Vagina (tissue), 2 donors: Measurements from ENCODE around the gene CRP. TPM values are rescaled to one million over a fixed set of nuclear protein-coding genes. Genes with fewer than 3 reads are reported as not detected.

Source experiments
- DNase-seq, 2 donors: peaks; one replicate each; pipeline ENCODE4 v3.0.0-alpha.2; 2017; ENCODE audit errors: extremely low spot score in 2 of 2
- H3K27ac ChIP-seq: fragments of 200-600 bp; sonication (generic); one replicate; pipeline ENCODE4 v1.5.1; 2019
- H3K27me3 ChIP-seq: fragments of 200-600 bp; sonication (generic); one replicate; pipeline ENCODE4 v1.5.1; 2019
- H3K36me3 ChIP-seq, 2 donors: fragments of 200-600 bp; sonication (generic); one replicate each; pipeline ENCODE4 v1.5.1; 2017 to 2019
- H3K4me1 ChIP-seq: fragments of 200-600 bp; sonication (generic); one replicate; pipeline ENCODE4 v1.5.1; 2019
- H3K4me3 ChIP-seq, 2 donors: fragments of 200-600 bp; sonication (generic); 1 replicate in 1 of 2; 2 replicates in 1 of 2; pipeline ENCODE4 v1.5.1; 2016 to 2019
- H3K9me3 ChIP-seq: fragments of 200-600 bp; sonication (generic); one replicate; pipeline ENCODE4 v1.5.1; 2019
- CTCF ChIP-seq, 3 experiments: fragments of 450-650 bp in 2 of 3; fragments of 200-600 bp in 1 of 3; sonication (generic) in 1 of 3; IDR thresholded peaks; one replicate each; pipeline ENCODE4 v1.5.1; 2017 to 2019; ENCODE audit warnings: antibody characterized with exemption in 3 of 3, mild to moderate bottlenecking in 2 of 3, moderate library complexity in 2 of 3
- POLR2A ChIP-seq, 2 donors: fragments of 450-650 bp; IDR thresholded peaks; one replicate each; pipeline ENCODE4 v1.6.1; 2017; ENCODE audit warnings: antibody characterized with exemption in 2 of 2, mild to moderate bottlenecking in 2 of 2, moderate library complexity in 2 of 2
- POLR2AphosphoS5 ChIP-seq, 2 donors: sonication (generic); formaldehyde crosslinking; IDR thresholded peaks; one replicate each; pipeline ENCODE4 v1.9.0; 2017; ENCODE audit warnings: antibody characterized with exemption in 2 of 2, mild to moderate bottlenecking in 2 of 2, low read depth in 1 of 2; ENCODE audit not compliant: insufficient read depth in 1 of 2
- intact Hi-C: fragments of 100-400 bp; cut with DNase I; formaldehyde crosslinking; loops from one replicate; pipeline ENCODE4 v1.15.1; 2023
- total RNA-seq: library from RNA; depleted of rRNA; stranded (reverse); fragments of >200 nt; gene quantifications from one replicate; pipeline ENCODE4 v1.2.3, GENCODE V29; 2016

CRP gene
- not detected for total RNA-seq

- no peaks in the 10 kb centered on the region for H3K27me3 ChIP-seq
- no peaks in the 10 kb centered on the region for H3K9me3 ChIP-seq
- H3K4me3 ChIP-seq, result no peak within 1 kb of the TSS
- H3K4me1 ChIP-seq, result no peaks in the 10 kb centered on the region
- no peak for DNase-seq
- H3K27ac ChIP-seq, result no peak within 1 kb of the TSS
- intact Hi-C loops, result no loop called here
- H3K36me3 ChIP-seq, result no peaks in the 10 kb centered on the region
- TF ChIP-seq CTCF (IDR thresholded peaks at IDR 0.05) (no peak), POLR2A (IDR thresholded peaks at IDR 0.05) (no peak), POLR2AphosphoS5 (IDR thresholded peaks at IDR 0.05; ENCODE audit: insufficient read depth in 1 of 2, low read depth in 1 of 2) (no peak)
Measured at GRCh38 chr1:159714529-159714928, at the start of gene CRP. Gene CRP, minus strand, starts transcription at chr1:159714589. Its CDS starts 104 bp downstream, at chr1:159714485.

GRCh38 chr1:159763686-159764085, 49.3 kb upstream of the CRP start:
- intact Hi-C loops, result no loop called here
- no peak for TF ChIP-seq POLR2AphosphoS5 (IDR thresholded peaks at IDR 0.05; ENCODE audit: insufficient read depth in 1 of 2, low read depth in 1 of 2)
- TF ChIP-seq CTCF (IDR thresholded peaks at IDR 0.05), result no peak
- no peak for TF ChIP-seq POLR2A (IDR thresholded peaks at IDR 0.05)
- no peaks in the 10 kb centered on the region for H3K4me1 ChIP-seq
- H3K27ac ChIP-seq, result no peak overlapping the region
- H3K27me3 ChIP-seq, result no peaks in the 10 kb centered on the region
- DNase-seq, result no peak
- H3K9me3 ChIP-seq, result no peaks in the 10 kb centered on the region
- no peaks in the 10 kb centered on the region for H3K36me3 ChIP-seq
- no peak overlapping the region for H3K4me3 ChIP-seq

GRCh38 chr1:159756397-159756796, 42.0 kb upstream of the CRP start:
- no peak overlapping the region for H3K4me3 ChIP-seq
- H3K27me3 ChIP-seq, result no peaks in the 10 kb centered on the region
- no peak for DNase-seq
- H3K4me1 ChIP-seq, result no peaks in the 10 kb centered on the region
- no peak for TF ChIP-seq POLR2AphosphoS5 (IDR thresholded peaks at IDR 0.05; ENCODE audit: insufficient read depth in 1 of 2, low read depth in 1 of 2)
- TF ChIP-seq POLR2A (IDR thresholded peaks at IDR 0.05), result no peak
- no peak for TF ChIP-seq CTCF (IDR thresholded peaks at IDR 0.05)
- H3K9me3 ChIP-seq, result no peaks in the 10 kb centered on the region
- no peak overlapping the region for H3K27ac ChIP-seq
- intact Hi-C loops, result no loop called here
- no peaks in the 10 kb centered on the region for H3K36me3 ChIP-seq

GRCh38 chr1:159755451-159756007, 41.1 kb upstream of the CRP start:
- H3K4me1 ChIP-seq, result no peaks in the 10 kb centered on the region
- H3K9me3 ChIP-seq, result no peaks in the 10 kb centered on the region
- H3K36me3 ChIP-seq, result no peaks in the 10 kb centered on the region
- no peaks in the 10 kb centered on the region for H3K27me3 ChIP-seq
- TF ChIP-seq CTCF (IDR thresholded peaks at IDR 0.05) (no peak), POLR2AphosphoS5 (IDR thresholded peaks at IDR 0.05; ENCODE audit: insufficient read depth in 1 of 2, low read depth in 1 of 2) (no peak), POLR2A (IDR thresholded peaks at IDR 0.05) (no peak)
- no peak overlapping the region for H3K4me3 ChIP-seq
- intact Hi-C loops, result no loop called here
- no peak overlapping the region for H3K27ac ChIP-seq
- no peak for DNase-seq

GRCh38 chr1:159753386-159753785, 39.0 kb upstream of the CRP start:
- Histone ChIP-seq H3K4me1 (no peaks in the 10 kb centered on the region), H3K9me3 (no peaks in the 10 kb centered on the region), H3K36me3 (no peaks in the 10 kb centered on the region), H3K4me3 (no peak overlapping the region), H3K27me3 (no peaks in the 10 kb centered on the region), H3K27ac (no peak overlapping the region)
- no peak for DNase-seq
- no peak for TF ChIP-seq POLR2AphosphoS5 (IDR thresholded peaks at IDR 0.05; ENCODE audit: insufficient read depth in 1 of 2, low read depth in 1 of 2)
- TF ChIP-seq POLR2A (IDR thresholded peaks at IDR 0.05), result no peak
- intact Hi-C loops, result no loop called here
